Body of pancreas (tissue), 4 donors: ENCODE results near the gene RAB1B.
A peak's percentile ranks its signal among the peaks of the same experiment; 100 is the strongest.

ENCODE experiments used
- CTCF ChIP-seq, 7 experiments: fragments of 450-650 bp in 4 of 7; fragments of 200-600 bp in 3 of 7; sonication (generic) in 3 of 7; IDR thresholded peaks; one replicate each; pipeline ENCODE4 v1.5.1; 2016 to 2019; ENCODE audit warnings: antibody characterized with exemption in 7 of 7
- POLR2A ChIP-seq, 3 donors: fragments of 450-650 bp; IDR thresholded peaks; one replicate each; pipeline ENCODE4 v1.6.1; 2016; ENCODE audit warnings: antibody characterized with exemption in 3 of 3, mild to moderate bottlenecking in 2 of 3

GRCh38 chr11:66267379-66268243, 828 bp upstream of the RAB1B start:
- peak in 3 of 7 experiments; percentile 5 to 22 (median 22) for TF ChIP-seq CTCF (IDR thresholded peaks at IDR 0.05)
- TF ChIP-seq POLR2A (IDR thresholded peaks at IDR 0.05) = peak; percentile 18 to 67 (median 42)
